Activated naive CD4-positive, alpha-beta T cell treated with anti-CD3 and anti-CD28 coated beads, Interleukin-2, amount 10 ng/mL, durations not matched to agents 7 days and 5 days (primary cell): Measurements from ENCODE around the gene DCXR.
A peak's percentile ranks its signal among the peaks of the same experiment; 100 is the strongest.

Experiments used
- CTCF ChIA-PET: fragments of 350-600 bp; sonication (Branson Sonifier 250); formaldehyde crosslinking; loops from one replicate; lab custom pipeline; 2021; ENCODE audit warnings: antibody characterized with exemption; lab: Charles Lee
- DNase-seq: peaks from one replicate; pipeline ENCODE4 v3.0.0-alpha.2; 2020
- H3K27ac Mint-ChIP-seq: one replicate; pipeline ENCODE4 v1.8.0; 2021; ENCODE audit warnings: mild to moderate bottlenecking, moderate library complexity, mixed read lengths
- H3K27me3 Mint-ChIP-seq: one replicate; pipeline ENCODE4 v1.8.0; 2021; ENCODE audit warnings: mild to moderate bottlenecking, mixed read lengths
- H3K36me3 Mint-ChIP-seq: one replicate; pipeline ENCODE4 v1.8.0; 2021; ENCODE audit warnings: mixed read lengths
- H3K4me1 Mint-ChIP-seq: one replicate; pipeline ENCODE4 v1.8.0; 2021; ENCODE audit warnings: mixed read lengths
- H3K4me3 Mint-ChIP-seq: one replicate; pipeline ENCODE4 v1.8.0; 2021; ENCODE audit warnings: mild to moderate bottlenecking, moderate library complexity, mixed read lengths
- H3K9me3 Mint-ChIP-seq: one replicate; pipeline ENCODE4 v1.8.0; 2021; ENCODE audit warnings: mixed read lengths

The DCXR gene

GRCh38 chr17:82037092-82037888 lies at the start of gene DCXR:
DCXR (minus strand) TSS chr17:82037697; CDS start chr17:82037682, 15 bp downstream.
- Mint-ChIP-seq H3K9me3 (no peaks in the 10 kb centered on the region), H3K27ac (peak within 1 kb of the TSS; percentile 98), H3K27me3 (peaks cover 30% of the 10 kb centered on the region), H3K4me3 (peak within 1 kb of the TSS; percentile 87), H3K36me3 (peaks cover 4% of the 10 kb centered on the region), H3K4me1 (peaks cover 28% of the 10 kb centered on the region)
- CTCF ChIA-PET, result interaction anchor here (0.7 to 1.5 kb wide), 13 partner anchors 10 to 198 kb away, joined by 3 to 10 read pairs (median 4); partner anchors contain the start of genes CENPX, LRRC45, MAFG and NOTUM
- DNase-seq, result peak; percentile 99

DNA sequence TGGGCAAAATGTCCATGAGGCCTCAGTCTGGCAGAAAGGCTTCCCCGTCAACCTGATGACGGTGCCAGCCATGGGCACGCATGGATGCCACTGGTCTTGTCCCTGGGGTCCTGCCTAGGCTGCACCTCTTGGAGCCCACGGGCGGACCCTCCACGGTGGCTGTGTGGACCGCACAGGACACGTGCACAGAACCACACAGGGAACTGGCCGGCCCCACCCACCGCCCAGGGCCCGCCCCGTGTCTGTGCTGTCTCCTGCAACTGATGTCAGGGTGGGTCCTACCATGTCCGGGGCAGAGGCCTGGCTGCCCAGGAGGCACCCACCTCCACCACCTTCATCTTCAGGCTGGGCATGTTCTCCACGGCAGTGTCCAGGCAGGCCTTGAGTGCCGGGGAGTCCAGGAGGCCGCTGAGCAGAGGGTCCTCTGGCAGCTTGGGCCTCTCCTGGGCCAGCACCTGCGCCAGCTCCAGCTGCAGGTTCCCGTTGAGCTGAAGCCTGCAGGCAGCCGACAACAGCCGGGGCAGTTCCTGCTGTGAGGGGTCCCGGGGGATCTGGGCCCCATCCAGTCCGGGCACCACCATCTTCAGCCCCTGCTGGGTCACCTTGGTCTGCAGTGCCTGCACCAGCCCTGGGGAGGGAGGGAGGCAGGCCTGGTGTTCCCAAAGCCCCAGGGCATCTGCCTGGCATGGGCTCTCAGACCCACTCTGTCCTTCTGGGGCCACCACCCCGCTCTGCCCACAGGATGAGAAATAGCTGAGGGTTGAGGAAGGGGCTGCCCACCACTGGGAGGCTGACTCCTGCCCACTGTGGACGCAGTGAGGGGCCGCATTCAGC lies 48.7 kb upstream of the DCXR start:
- Mint-ChIP-seq H3K36me3 (peaks cover 21% of the 10 kb centered on the region), H3K27ac (no peak overlapping the region), H3K4me1 (no peaks in the 10 kb centered on the region), H3K4me3 (no peak overlapping the region), H3K27me3 (no peaks in the 10 kb centered on the region), H3K9me3 (no peaks in the 10 kb centered on the region)
- CTCF ChIA-PET, result no interaction called here
- no peak for DNase-seq

DNA sequence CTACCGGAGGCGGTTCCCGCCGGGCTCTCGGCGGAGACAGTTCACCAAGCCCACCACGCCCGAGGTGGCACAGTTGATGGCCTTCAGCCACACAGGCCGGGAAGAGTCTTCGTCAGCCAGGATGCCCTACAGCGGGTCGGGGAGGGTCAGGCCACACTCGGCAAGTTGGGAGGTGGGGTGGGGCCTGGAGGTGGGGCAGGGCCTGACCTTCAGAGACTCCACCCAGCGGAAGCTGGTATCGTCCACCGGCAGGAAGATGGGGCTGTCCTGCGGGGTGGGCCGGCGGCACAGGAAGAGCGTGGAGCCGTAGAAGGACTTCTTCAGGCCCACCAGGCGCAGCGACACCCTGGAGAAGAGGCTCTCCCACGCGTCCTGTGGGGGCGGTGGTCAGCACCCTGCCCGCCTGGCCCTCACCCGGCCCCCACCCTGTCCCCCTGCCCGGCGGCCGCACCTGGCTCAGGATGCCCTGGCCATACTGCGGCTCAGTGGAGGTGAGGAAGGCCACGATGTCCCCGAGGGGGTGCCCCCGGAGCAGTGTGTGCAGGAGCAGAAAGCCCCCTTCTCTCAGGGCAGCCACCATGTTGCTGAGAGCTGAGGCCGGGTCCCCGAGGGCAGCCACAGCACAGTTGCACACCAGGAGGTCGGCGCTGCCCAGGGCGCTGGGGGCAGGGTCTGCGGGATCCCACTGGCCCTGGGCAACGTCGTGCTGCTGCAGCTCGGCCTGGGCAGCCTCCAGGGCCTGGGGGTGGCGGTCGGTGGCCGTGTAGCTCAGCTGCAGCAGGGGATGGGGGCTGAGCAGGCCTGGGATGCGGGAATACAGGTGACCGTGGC lies 47.7 kb upstream of the DCXR start:
- Mint-ChIP-seq H3K36me3 (peaks cover 20% of the 10 kb centered on the region), H3K4me3 (no peak overlapping the region), H3K27ac (no peak overlapping the region), H3K4me1 (no peaks in the 10 kb centered on the region), H3K9me3 (no peaks in the 10 kb centered on the region), H3K27me3 (no peaks in the 10 kb centered on the region)
- CTCF ChIA-PET, result no interaction called here
- no peak for DNase-seq

DNA sequence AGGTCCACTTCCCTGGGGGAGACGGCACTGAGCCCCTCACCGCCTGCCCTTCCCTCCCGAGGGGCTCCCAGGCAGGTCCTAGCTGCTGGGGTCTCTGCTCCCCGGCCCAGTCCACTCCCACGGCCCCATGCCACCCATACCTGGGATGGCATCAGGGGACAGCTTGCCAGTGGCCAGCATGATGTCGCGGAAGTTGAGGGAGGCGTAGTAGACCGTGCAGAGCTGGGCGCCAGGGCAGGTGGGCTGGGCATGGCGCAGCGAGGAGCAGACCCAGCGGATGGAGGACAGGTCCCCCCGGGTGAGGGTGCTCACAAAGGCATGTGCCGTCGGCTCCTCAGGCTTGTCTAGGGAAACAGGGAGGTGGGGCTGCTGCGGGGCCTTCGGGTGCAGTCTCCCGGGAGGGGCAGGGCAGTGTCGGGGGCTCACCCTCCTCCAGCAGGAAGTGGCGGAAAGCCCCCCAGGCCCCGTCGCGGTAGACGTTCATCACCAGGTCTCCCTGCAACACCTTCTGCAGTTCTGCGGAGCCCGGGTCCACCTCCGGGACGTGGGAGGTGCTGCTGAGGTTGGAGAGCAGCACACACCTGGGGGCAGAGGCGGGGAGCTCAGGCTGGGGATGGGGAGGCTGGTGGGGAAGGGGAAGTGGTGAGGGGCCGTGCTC lies 47.0 kb upstream of the DCXR start:
- Mint-ChIP-seq H3K36me3 (peaks cover 24% of the 10 kb centered on the region), H3K27me3 (no peaks in the 10 kb centered on the region), H3K4me3 (no peak overlapping the region), H3K4me1 (no peaks in the 10 kb centered on the region), H3K27ac (no peak overlapping the region), H3K9me3 (no peaks in the 10 kb centered on the region)
- CTCF ChIA-PET, result no interaction called here
- no peak for DNase-seq

- CTCF ChIA-PET, result no interaction called here
- DNase-seq, result no peak
- H3K9me3 Mint-ChIP-seq, result no peaks in the 10 kb centered on the region
- H3K36me3 Mint-ChIP-seq, result peaks cover 26% of the 10 kb centered on the region
- no peaks in the 10 kb centered on the region for H3K4me1 Mint-ChIP-seq
- no peak overlapping the region for H3K4me3 Mint-ChIP-seq
- no peaks in the 10 kb centered on the region for H3K27me3 Mint-ChIP-seq
- H3K27ac Mint-ChIP-seq, result no peak overlapping the region
These were observed 46.2 kb upstream of the DCXR start for GRCh38 chr17:82083533-82084359.

- Mint-ChIP-seq H3K4me3 (no peak overlapping the region), H3K27me3 (no peaks in the 10 kb centered on the region), H3K4me1 (no peaks in the 10 kb centered on the region), H3K36me3 (peaks cover 26% of the 10 kb centered on the region), H3K9me3 (no peaks in the 10 kb centered on the region), H3K27ac (no peak overlapping the region)
- CTCF ChIA-PET, result no interaction called here
- no peak for DNase-seq
These were observed 45.5 kb upstream of the DCXR start for GRCh38 chr17:82083009-82083408.

GRCh38 chr17:82082456-82082855 lies 45.0 kb upstream of the DCXR start:
- CTCF ChIA-PET, result no interaction called here
- H3K36me3 Mint-ChIP-seq, result peaks cover 25% of the 10 kb centered on the region
- no peak overlapping the region for H3K4me3 Mint-ChIP-seq
- no peak for DNase-seq
- H3K9me3 Mint-ChIP-seq, result no peaks in the 10 kb centered on the region
- H3K27me3 Mint-ChIP-seq, result no peaks in the 10 kb centered on the region
- H3K27ac Mint-ChIP-seq, result no peak overlapping the region
- H3K4me1 Mint-ChIP-seq, result no peaks in the 10 kb centered on the region

GRCh38 chr17:82081966-82082365 lies 44.5 kb upstream of the DCXR start:
- Mint-ChIP-seq H3K27ac (no peak overlapping the region), H3K9me3 (no peaks in the 10 kb centered on the region), H3K27me3 (no peaks in the 10 kb centered on the region), H3K4me3 (no peak overlapping the region), H3K4me1 (no peaks in the 10 kb centered on the region), H3K36me3 (peaks cover 25% of the 10 kb centered on the region)
- CTCF ChIA-PET, result no interaction called here
- no peak for DNase-seq

- DNase-seq, result no peak
- H3K36me3 Mint-ChIP-seq, result peaks cover 24% of the 10 kb centered on the region
- H3K27me3 Mint-ChIP-seq, result no peaks in the 10 kb centered on the region
- H3K27ac Mint-ChIP-seq, result no peak overlapping the region
- no peak overlapping the region for H3K4me3 Mint-ChIP-seq
- no peaks in the 10 kb centered on the region for H3K4me1 Mint-ChIP-seq
- CTCF ChIA-PET, result interaction anchor here (0.5 kb wide), 1 partner anchor 15 kb away, joined by 4 read pairs; no protein-coding TSS in a partner anchor
- no peaks in the 10 kb centered on the region for H3K9me3 Mint-ChIP-seq
These were observed 44.0 kb upstream of the DCXR start for GRCh38 chr17:82081546-82081945.

DNA sequence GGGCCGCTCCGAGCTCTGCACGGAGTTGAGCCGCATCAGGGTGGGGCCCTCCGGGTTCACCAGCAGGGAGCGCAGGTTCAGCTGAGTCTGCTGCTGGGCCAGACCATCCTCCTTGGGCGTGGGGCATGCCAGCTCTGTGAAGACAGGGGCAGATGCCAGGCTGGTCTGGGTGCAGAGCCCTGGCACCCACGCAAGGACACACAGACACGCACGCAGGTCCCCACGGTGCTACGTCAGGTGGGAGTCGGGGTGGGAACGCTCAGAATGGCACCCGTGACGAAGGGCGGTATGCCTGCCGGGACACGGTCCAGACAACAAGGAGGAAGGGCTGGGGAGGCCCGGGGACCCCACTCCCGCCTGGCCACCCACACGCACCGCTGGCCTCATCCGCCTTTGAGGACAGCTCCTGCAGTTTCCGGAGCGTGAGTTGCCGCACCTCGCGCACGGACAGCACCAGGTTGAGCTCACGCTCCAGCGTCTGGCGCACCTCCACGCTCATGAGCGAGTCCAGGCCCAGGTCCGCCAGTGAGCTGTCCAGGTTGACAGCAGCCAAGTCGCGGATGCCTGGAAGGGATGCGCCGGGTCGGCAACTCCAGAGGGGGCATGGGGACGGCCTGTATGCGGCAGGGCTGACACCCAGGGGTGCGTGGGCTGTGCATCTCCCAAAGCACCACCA lies 43.4 kb upstream of the DCXR start:
- no peaks in the 10 kb centered on the region for H3K9me3 Mint-ChIP-seq
- CTCF ChIA-PET, result interaction anchor here (0.5 kb wide), 1 partner anchor 14 kb away, joined by 4 read pairs; no protein-coding TSS in a partner anchor
- H3K36me3 Mint-ChIP-seq, result peaks cover 24% of the 10 kb centered on the region
- no peaks in the 10 kb centered on the region for H3K4me1 Mint-ChIP-seq
- H3K27me3 Mint-ChIP-seq, result no peaks in the 10 kb centered on the region
- DNase-seq, result no peak
- no peak overlapping the region for H3K27ac Mint-ChIP-seq
- no peak overlapping the region for H3K4me3 Mint-ChIP-seq

- no peaks in the 10 kb centered on the region for H3K9me3 Mint-ChIP-seq
- H3K27me3 Mint-ChIP-seq, result no peaks in the 10 kb centered on the region
- no peaks in the 10 kb centered on the region for H3K4me1 Mint-ChIP-seq
- peaks cover 24% of the 10 kb centered on the region for H3K36me3 Mint-ChIP-seq
- CTCF ChIA-PET, result no interaction called here
- DNase-seq, result no peak
- no peak overlapping the region for H3K27ac Mint-ChIP-seq
- no peak overlapping the region for H3K4me3 Mint-ChIP-seq
These were observed 42.7 kb upstream of the DCXR start for GRCh38 chr17:82080048-82080788.

- CTCF ChIA-PET, result no interaction called here
- H3K4me3 Mint-ChIP-seq, result no peak overlapping the region
- H3K27me3 Mint-ChIP-seq, result peaks cover 4% of the 10 kb centered on the region
- no peak for DNase-seq
- H3K36me3 Mint-ChIP-seq, result peaks cover 20% of the 10 kb centered on the region
- H3K27ac Mint-ChIP-seq, result no peak overlapping the region
- no peaks in the 10 kb centered on the region for H3K9me3 Mint-ChIP-seq
- no peaks in the 10 kb centered on the region for H3K4me1 Mint-ChIP-seq
These were observed 41.6 kb upstream of the DCXR start for GRCh38 chr17:82079001-82079677.
